Suprapubic skin (tissue), 4 donors: ENCODE measurements around the gene TMEM18. TPM values are rescaled to one million over a fixed set of nuclear protein-coding genes. Genes with fewer than 3 reads are reported as not detected.

Experiments
- DNase-seq, 2 donors: peaks; one replicate each; pipeline ENCODE4 v3.0.0-alpha.2; 2019; ENCODE audit warnings: low spot score in 2 of 2
- H3K27ac ChIP-seq: fragments of 200-600 bp; sonication (generic); one replicate; pipeline ENCODE4 v1.5.1; 2019
- H3K27me3 ChIP-seq: fragments of 200-600 bp; sonication (generic); one replicate; pipeline ENCODE4 v1.5.1; 2019
- H3K36me3 ChIP-seq: fragments of 200-600 bp; sonication (generic); one replicate; pipeline ENCODE4 v1.5.1; 2019
- H3K4me1 ChIP-seq: fragments of 200-600 bp; sonication (generic); one replicate; pipeline ENCODE4 v1.5.1; 2019
- H3K4me3 ChIP-seq: fragments of 200-600 bp; sonication (generic); one replicate; pipeline ENCODE4 v1.5.1; 2019; ENCODE audit warnings: mild to moderate bottlenecking
- H3K9me3 ChIP-seq: fragments of 200-600 bp; sonication (generic); one replicate; pipeline ENCODE4 v1.5.1; 2019
- EP300 ChIP-seq: sonication (generic); formaldehyde crosslinking; IDR thresholded peaks from one replicate; pipeline ENCODE4 v1.6.1; 2017; ENCODE audit warnings: antibody characterized with exemption
- POLR2A ChIP-seq, 2 donors: fragments of 450-650 bp; IDR thresholded peaks; one replicate each; pipeline ENCODE4 v1.6.1; 2017; ENCODE audit warnings: antibody characterized with exemption in 2 of 2, mild to moderate bottlenecking in 2 of 2, moderate library complexity in 2 of 2
- POLR2AphosphoS5 ChIP-seq, 3 donors: sonication (generic); formaldehyde crosslinking; IDR thresholded peaks; one replicate each; pipeline ENCODE4 v1.6.1; 2017; ENCODE audit warnings: antibody characterized with exemption in 3 of 3
- WGBS: methylation state at CpG from one replicate; pipeline ENCODE4 v1.1.5; 2018; 5-methylcytosine and 5-hydroxymethylcytosine counted together
- total RNA-seq, 4 donors: library from RNA; depleted of rRNA; stranded (reverse); fragments of >200 nt; gene quantifications; one replicate each; pipeline ENCODE4 v1.1.0, GENCODE V29; 2016
- TF ChIP-seq, protein P1 (sequence below), 2 donors: fragments of 200-600 bp in 1 of 2; fragments of 450-650 bp in 1 of 2; sonication (generic) in 1 of 2; IDR thresholded peaks; one replicate each; pipeline ENCODE4 v1.5.1; 2016 to 2019; ENCODE audit warnings: antibody characterized with exemption in 2 of 2, mild to moderate bottlenecking in 1 of 2, moderate library complexity in 1 of 2

Gene TMEM18
- total RNA-seq, 4 donors from 2014 or later: 20.4 to 24.6 (median 22.0) TPM

DNA sequence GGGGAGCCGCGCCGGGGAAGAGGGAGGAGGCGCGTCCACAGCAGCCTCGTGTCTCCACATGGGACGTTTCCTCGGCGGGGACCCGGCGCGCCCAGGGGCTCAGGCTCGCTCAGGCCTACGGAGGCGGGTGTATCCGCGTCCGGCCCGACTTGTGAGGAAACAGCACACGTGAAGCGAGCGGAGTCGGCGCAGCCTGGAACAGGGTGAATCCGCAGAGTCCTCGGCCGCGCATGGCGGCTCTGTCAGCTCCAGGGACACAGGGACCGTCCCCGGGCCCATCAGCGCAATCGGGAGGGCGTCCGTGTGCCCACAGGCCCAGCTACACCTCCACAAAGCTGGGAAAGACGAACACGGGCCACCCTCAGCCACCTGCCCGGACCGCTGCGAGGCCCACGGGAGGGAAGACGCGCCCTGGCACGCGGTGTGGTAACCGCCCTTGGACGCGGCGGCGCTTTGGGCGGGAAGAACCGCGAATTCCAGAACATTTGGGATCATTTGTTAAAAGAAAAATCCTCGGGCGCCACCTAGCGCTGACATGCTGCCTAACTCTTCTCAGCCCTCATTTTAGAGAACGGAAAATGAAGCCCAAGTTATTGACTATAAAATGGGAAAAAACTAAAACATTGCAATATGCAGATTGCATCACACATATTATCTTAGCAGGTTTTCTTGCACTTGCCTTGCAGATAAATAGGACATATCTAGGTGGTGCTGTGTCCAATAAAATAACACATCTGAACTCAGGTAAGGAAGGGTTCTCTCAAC lies 40.4 kb downstream of the TMEM18 start:
- Histone ChIP-seq H3K36me3 (no peaks in the 10 kb centered on the region), H3K4me3 (peak overlapping the region; percentile 27), H3K4me1 (peaks cover 13% of the 10 kb centered on the region), H3K27me3 (no peaks in the 10 kb centered on the region), H3K27ac (no peak overlapping the region), H3K9me3 (no peaks in the 10 kb centered on the region)
- peak; percentile 88 to 93 for DNase-seq
- WGBS: 11% methylated on average over 27 of the region's 57 CpGs
- TF ChIP-seq POLR2AphosphoS5 (IDR thresholded peaks at IDR 0.05) (peak in 2 of 3 donors; percentile 62 to 86), EP300 (no peak)
- TF ChIP-seq, protein P1, sequence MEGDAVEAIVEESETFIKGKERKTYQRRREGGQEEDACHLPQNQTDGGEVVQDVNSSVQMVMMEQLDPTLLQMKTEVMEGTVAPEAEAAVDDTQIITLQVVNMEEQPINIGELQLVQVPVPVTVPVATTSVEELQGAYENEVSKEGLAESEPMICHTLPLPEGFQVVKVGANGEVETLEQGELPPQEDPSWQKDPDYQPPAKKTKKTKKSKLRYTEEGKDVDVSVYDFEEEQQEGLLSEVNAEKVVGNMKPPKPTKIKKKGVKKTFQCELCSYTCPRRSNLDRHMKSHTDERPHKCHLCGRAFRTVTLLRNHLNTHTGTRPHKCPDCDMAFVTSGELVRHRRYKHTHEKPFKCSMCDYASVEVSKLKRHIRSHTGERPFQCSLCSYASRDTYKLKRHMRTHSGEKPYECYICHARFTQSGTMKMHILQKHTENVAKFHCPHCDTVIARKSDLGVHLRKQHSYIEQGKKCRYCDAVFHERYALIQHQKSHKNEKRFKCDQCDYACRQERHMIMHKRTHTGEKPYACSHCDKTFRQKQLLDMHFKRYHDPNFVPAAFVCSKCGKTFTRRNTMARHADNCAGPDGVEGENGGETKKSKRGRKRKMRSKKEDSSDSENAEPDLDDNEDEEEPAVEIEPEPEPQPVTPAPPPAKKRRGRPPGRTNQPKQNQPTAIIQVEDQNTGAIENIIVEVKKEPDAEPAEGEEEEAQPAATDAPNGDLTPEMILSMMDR (IDR thresholded peaks at IDR 0.05): peak; percentile 73 to 78

DNA sequence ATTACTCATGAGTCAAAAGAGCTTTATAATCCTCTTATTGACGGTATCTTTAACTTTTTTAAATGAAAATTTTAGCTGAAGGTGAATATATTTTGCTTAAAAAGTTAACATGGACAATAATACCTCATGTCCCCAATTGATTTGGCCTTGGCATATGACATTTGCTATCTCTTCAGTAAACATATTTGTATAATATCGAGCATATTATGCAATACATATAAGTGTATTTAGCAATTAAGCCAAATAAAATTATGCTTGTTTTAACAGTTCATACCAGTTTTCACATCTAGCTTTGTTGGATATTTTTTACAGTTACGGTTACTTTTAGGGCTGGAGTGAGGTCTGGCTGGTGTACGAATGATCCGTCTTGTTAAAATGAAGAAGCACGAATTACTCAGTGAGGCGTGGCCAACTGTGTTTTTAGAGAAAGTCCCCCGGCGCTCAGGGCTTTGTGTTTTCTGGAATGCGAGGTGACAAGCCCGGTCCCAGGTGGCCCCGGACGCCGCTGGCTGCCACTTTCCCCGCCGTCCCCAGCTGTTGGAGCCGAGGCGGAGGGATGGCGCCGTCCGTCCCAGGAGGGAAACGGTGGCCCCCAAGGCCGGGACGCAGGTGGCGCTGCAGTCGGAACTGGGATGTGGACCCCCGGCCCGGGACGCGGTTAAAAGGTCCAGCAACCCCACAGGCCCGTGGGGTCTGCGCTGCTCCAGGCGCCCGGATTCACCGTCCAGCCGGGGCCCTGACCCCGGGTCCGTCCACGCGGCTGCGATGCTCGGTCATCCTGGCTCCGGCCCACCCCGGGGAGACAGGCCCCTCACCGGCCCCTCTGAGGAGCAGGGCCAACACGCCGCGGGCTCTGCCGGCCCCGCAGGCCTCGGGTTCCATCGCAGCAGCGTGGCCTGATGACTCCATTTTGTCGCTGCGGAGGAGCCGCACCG lies 41.3 kb downstream of the TMEM18 start:
- Histone ChIP-seq H3K4me3 (peak overlapping the region; percentile 27), H3K27me3 (no peaks in the 10 kb centered on the region), H3K9me3 (no peaks in the 10 kb centered on the region), H3K4me1 (peaks cover 13% of the 10 kb centered on the region), H3K36me3 (no peaks in the 10 kb centered on the region), H3K27ac (no peak overlapping the region)
- WGBS: 77% methylated on average over 37 of the region's 57 CpGs
- TF ChIP-seq POLR2A (IDR thresholded peaks at IDR 0.05) (no peak), POLR2AphosphoS5 (IDR thresholded peaks at IDR 0.05) (no peak), EP300 (no peak)
- TF ChIP-seq, protein P1 (IDR thresholded peaks at IDR 0.05): no peak
- DNase-seq: peak in 1 of 2 donors; percentile 67

DNA sequence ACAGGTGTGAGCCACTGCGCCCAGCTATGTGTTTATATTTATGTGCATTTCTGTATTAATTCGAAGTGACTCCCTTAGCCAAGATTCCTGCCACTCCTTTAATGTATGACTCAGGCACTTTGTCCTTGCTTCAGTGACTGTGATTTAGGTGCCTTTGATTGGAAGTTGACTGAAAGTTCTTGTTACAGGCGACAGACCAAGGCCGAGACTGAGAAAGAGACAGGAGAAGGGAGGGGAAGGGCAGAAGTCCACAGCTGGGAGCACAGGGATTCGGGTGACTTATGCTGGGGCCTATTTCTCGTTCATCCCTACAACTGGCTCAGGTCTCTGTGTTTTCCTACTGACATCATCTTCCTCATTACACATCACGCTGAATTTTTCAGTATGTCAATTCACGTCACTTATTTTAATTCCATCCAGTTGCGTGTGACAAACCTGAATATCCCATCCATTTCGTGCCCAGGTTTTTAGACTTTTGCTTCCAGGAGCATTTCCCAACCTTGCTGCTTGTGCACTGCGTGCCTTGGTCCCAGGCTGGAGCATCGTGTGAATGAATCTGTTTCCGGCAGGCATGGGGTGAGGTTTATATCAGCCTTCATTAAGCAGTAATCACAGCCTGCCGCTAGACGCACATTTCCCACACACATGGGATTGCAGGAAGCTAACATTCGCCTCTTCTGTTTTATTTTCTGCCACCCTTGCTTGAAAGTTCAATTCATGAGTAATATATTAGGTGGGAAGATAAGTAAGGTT lies 42.4 kb downstream of the TMEM18 start:
- peaks cover 13% of the 10 kb centered on the region for H3K4me1 ChIP-seq
- H3K27ac ChIP-seq: no peak overlapping the region
- no peaks in the 10 kb centered on the region for H3K9me3 ChIP-seq
- WGBS: 65% methylated on average over 16 of the region's 16 CpGs
- H3K36me3 ChIP-seq: no peaks in the 10 kb centered on the region
- DNase-seq: peak in 1 of 2 donors; percentile 47
- TF ChIP-seq, protein P1 (IDR thresholded peaks at IDR 0.05): no peak
- TF ChIP-seq EP300 (no peak), POLR2AphosphoS5 (IDR thresholded peaks at IDR 0.05) (no peak), POLR2A (IDR thresholded peaks at IDR 0.05) (no peak)
- no peaks in the 10 kb centered on the region for H3K27me3 ChIP-seq
- H3K4me3 ChIP-seq: no peak overlapping the region

DNA sequence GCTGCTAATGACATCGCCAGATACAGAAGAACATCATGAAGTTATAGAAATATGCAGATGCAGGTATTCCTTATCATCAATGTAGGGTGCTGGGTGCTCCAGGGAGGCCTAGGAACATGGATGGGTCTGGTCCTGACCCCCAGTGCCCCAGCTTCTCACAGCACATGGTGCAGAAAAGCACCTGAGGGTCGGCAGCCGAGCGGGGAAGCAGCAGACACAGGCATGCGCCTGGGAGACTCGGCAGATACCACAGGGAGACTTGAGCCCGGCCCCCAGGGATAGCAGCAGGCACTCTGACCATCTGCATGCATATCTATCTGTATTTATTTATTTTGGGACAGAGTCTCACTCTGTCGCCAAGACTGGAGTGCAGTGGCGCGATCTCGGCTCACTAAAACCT lies 43.2 kb downstream of the TMEM18 start:
- TF ChIP-seq EP300 (no peak), POLR2AphosphoS5 (IDR thresholded peaks at IDR 0.05) (no peak), POLR2A (IDR thresholded peaks at IDR 0.05) (no peak)
- TF ChIP-seq, protein P1 (IDR thresholded peaks at IDR 0.05): no peak
- Histone ChIP-seq H3K4me1 (peaks cover 13% of the 10 kb centered on the region), H3K9me3 (no peaks in the 10 kb centered on the region), H3K36me3 (no peaks in the 10 kb centered on the region), H3K4me3 (no peak overlapping the region), H3K27ac (no peak overlapping the region), H3K27me3 (no peaks in the 10 kb centered on the region)
- DNase-seq: peak in 1 of 2 donors; percentile 76
- WGBS: 90% methylated on average over 11 of the region's 11 CpGs
